ENCODE results near the gene SNX17. TPM values are rescaled to one million over a fixed set of nuclear protein-coding genes. Genes with fewer than 3 reads are reported as not detected.
A peak's percentile ranks its signal among the peaks of the same experiment; 100 is the strongest.

The SNX17 gene
- total RNA-seq, 1 experiment from 2014 or later = 108 TPM

DNA sequence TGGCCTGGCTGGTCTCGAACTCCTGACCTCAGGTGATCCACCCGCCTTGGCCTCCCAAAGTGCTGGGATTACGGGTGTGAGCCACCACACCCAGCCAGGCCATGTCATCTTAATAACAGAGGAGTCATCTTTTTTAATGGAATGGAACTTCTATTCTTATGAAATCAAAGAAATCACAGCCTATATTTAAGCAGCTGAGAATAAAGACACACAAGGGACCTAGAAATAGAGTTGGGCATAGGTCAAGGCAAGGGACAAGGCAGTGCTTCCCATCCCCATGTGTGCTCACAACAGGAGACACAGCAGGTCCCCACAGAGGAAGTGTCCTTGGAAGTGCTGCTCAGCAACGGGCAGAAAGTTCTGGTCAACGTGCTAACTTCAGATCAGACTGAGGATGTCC lies 3.2 kb downstream of the SNX17 start:
- TF ChIP-seq, protein P1, sequence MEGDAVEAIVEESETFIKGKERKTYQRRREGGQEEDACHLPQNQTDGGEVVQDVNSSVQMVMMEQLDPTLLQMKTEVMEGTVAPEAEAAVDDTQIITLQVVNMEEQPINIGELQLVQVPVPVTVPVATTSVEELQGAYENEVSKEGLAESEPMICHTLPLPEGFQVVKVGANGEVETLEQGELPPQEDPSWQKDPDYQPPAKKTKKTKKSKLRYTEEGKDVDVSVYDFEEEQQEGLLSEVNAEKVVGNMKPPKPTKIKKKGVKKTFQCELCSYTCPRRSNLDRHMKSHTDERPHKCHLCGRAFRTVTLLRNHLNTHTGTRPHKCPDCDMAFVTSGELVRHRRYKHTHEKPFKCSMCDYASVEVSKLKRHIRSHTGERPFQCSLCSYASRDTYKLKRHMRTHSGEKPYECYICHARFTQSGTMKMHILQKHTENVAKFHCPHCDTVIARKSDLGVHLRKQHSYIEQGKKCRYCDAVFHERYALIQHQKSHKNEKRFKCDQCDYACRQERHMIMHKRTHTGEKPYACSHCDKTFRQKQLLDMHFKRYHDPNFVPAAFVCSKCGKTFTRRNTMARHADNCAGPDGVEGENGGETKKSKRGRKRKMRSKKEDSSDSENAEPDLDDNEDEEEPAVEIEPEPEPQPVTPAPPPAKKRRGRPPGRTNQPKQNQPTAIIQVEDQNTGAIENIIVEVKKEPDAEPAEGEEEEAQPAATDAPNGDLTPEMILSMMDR (IDR thresholded peaks at IDR 0.05; ENCODE audit: insufficient read depth in 1 of 2, low read depth in 1 of 2, low read length in 1 of 2, severe bottlenecking in 1 of 2, unreplicated experiment in 1 of 2) = no peak
- ChIA-PET CTCF (no interaction called here), POLR2A (no interaction called here)
- Mint-ChIP-seq H3K27me3 (ENCODE audit: insufficient read depth, unreplicated experiment) (no peaks in the 10 kb centered on the region), H3K4me1 (ENCODE audit: low read depth, unreplicated experiment) (peaks cover 28% of the 10 kb centered on the region), H3K9me3 (ENCODE audit: unreplicated experiment) (no peaks in the 10 kb centered on the region), H3K36me3 (ENCODE audit: insufficient read depth, unreplicated experiment) (peaks cover 89% of the 10 kb centered on the region), H3K27ac (ENCODE audit: unreplicated experiment) (peak overlapping the region; percentile 32), H3K4me3 (ENCODE audit: unreplicated experiment) (no peak overlapping the region)
- Histone ChIP-seq H3K36me3 (ENCODE audit: control insufficient read depth, insufficient read depth, low read length) (peaks cover 11% of the 10 kb centered on the region), H3K9me3 (no peaks in the 10 kb centered on the region), H3K4me1 (peaks cover 17% of the 10 kb centered on the region), H3K4me3 (ENCODE audit: low read depth, low read length) (no peak overlapping the region), H3K27me3 (replicated peaks; ENCODE audit: control insufficient read depth, insufficient read depth, low read length) (no peaks in the 10 kb centered on the region)
- intact Hi-C loops (cut with micrococcal nuclease; ENCODE audit: unreplicated experiment) = no loop called here
- no TSS peak for BruUV-seq (replicated peaks)
- no peak for DNase-seq

DNA sequence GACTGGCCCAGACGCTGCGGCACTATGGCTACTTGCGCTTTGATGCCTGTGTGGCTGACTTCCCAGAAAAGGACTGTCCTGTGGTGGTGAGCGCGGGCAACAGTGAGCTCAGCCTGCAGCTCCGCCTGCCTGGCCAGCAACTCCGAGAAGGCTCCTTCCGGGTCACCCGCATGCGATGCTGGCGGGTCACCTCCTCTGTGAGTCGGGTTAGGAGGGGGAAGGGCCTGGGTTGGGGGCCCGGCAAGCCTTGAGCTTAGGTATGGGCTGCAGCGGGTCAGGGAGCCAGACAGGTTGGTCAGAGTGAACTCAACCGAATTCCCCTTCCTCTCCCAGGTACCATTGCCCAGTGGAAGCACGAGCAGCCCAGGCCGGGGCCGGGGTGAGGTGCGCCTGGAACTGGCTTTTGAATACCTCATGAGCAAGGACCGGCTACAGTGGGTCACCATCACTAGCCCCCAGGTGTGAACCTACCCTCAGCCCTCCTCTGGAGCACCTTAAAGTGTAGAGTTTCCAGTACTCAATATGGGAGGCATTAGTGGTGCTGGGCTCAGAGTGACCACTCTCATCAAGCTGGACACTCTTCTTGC lies 5.2 kb downstream of the SNX17 start:
- H3K36me3 Mint-ChIP-seq (ENCODE audit: insufficient read depth, unreplicated experiment) = peaks cover 94% of the 10 kb centered on the region
- TF ChIP-seq, protein P1 (IDR thresholded peaks at IDR 0.05; ENCODE audit: insufficient read depth in 1 of 2, low read depth in 1 of 2, low read length in 1 of 2, severe bottlenecking in 1 of 2, unreplicated experiment in 1 of 2) = no peak
- Histone ChIP-seq H3K9me3 (no peaks in the 10 kb centered on the region), H3K36me3 (ENCODE audit: control insufficient read depth, insufficient read depth, low read length) (peaks cover 11% of the 10 kb centered on the region), H3K4me3 (ENCODE audit: low read depth, low read length) (no peak overlapping the region), H3K4me1 (peaks cover 23% of the 10 kb centered on the region), H3K27me3 (replicated peaks; ENCODE audit: control insufficient read depth, insufficient read depth, low read length) (no peaks in the 10 kb centered on the region)
- no peaks in the 10 kb centered on the region for H3K27me3 Mint-ChIP-seq (ENCODE audit: insufficient read depth, unreplicated experiment)
- no peak for DNase-seq
- no peak overlapping the region for H3K27ac Mint-ChIP-seq (ENCODE audit: unreplicated experiment)
- POLR2A ChIA-PET = interaction anchor here (0.5 kb wide), 1 partner anchor 296 kb away, joined by 3 read pairs; no protein-coding TSS in a partner anchor
- no TSS peak for BruUV-seq (replicated peaks)
- H3K4me1 Mint-ChIP-seq (ENCODE audit: low read depth, unreplicated experiment) = peaks cover 28% of the 10 kb centered on the region
- intact Hi-C loops (cut with micrococcal nuclease; ENCODE audit: unreplicated experiment) = no loop called here
- H3K4me3 Mint-ChIP-seq (ENCODE audit: unreplicated experiment) = no peak overlapping the region
- CTCF ChIA-PET = no interaction called here
- no peaks in the 10 kb centered on the region for H3K9me3 Mint-ChIP-seq (ENCODE audit: unreplicated experiment)

DNA sequence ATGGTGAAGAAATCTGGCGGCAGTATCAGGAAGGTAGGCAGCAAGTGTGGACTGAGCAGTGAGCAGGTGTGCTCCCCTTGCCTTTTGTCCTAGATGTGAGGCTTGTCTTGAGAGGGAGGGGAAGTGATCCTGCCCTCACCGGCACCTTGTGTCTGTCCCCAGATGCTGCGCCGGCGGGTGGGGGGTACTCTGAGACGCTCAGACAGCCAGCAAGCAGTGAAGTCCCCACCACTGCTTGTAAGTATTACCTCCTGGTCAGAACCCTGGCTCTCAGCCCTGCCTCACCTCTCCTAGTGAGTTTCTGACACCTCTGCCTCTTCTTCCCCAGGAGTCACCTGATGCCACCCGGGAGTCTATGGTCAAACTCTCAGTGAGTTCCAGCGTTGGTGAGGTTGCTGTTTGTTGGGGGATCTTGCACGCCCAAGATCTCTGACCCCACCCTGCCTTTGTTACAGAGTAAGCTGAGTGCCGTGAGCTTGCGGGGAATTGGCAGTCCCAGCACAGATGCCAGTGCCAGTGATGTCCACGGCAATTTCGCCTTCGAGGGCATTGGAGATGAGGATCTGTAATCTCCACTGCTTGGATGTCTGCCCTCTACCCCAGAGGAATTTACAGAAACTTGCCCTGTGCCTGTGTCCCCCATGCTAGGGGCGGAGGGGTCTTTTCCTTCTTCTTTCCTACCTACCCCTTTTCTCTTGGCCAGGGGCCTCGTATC lies 5.9 kb downstream of the SNX17 start:
- H3K4me1 ChIP-seq = peaks cover 28% of the 10 kb centered on the region
- H3K36me3 Mint-ChIP-seq (ENCODE audit: insufficient read depth, unreplicated experiment) = peaks cover 96% of the 10 kb centered on the region
- H3K9me3 Mint-ChIP-seq (ENCODE audit: unreplicated experiment) = no peaks in the 10 kb centered on the region
- peaks cover 11% of the 10 kb centered on the region for H3K36me3 ChIP-seq (ENCODE audit: control insufficient read depth, insufficient read depth, low read length)
- H3K4me3 Mint-ChIP-seq (ENCODE audit: unreplicated experiment) = no peak overlapping the region
- ChIA-PET POLR2A (no interaction called here), CTCF (no interaction called here)
- H3K4me3 ChIP-seq (ENCODE audit: low read depth, low read length) = no peak overlapping the region
- no TSS peak for BruUV-seq (replicated peaks)
- TF ChIP-seq, protein P1 (IDR thresholded peaks at IDR 0.05; ENCODE audit: insufficient read depth in 1 of 2, low read depth in 1 of 2, low read length in 1 of 2, severe bottlenecking in 1 of 2, unreplicated experiment in 1 of 2) = no peak
- intact Hi-C loops (cut with micrococcal nuclease; ENCODE audit: unreplicated experiment) = no loop called here
- peaks cover 25% of the 10 kb centered on the region for H3K4me1 Mint-ChIP-seq (ENCODE audit: low read depth, unreplicated experiment)
- peak overlapping the region; percentile 74 for H3K27ac Mint-ChIP-seq (ENCODE audit: unreplicated experiment)
- no peaks in the 10 kb centered on the region for H3K9me3 ChIP-seq
- no peaks in the 10 kb centered on the region for H3K27me3 ChIP-seq (replicated peaks; ENCODE audit: control insufficient read depth, insufficient read depth, low read length)
- DNase-seq = no peak
- no peaks in the 10 kb centered on the region for H3K27me3 Mint-ChIP-seq (ENCODE audit: insufficient read depth, unreplicated experiment)

All from Caco-2 (cell line).